ENCODE results near the gene CCNE1.

The CCNE1 gene

GRCh38 chr19:29849208-29849607 lies 37.4 kb downstream of the CCNE1 start:
- DNase-seq = no peak

GRCh38 chr19:29850482-29850881 lies 38.7 kb downstream of the CCNE1 start:
- DNase-seq = no peak

- no peak for DNase-seq
Observed at GRCh38 chr19:29851769-29852521, 40.2 kb downstream of the CCNE1 start.

GRCh38 chr19:29854033-29854432 lies 42.2 kb downstream of the CCNE1 start:
- DNase-seq = no peak

GRCh38 chr19:29855087-29855486 lies 43.3 kb downstream of the CCNE1 start:
- no peak for DNase-seq

GRCh38 chr19:29855741-29856500 lies 44.1 kb downstream of the CCNE1 start:
- DNase-seq = no peak

GRCh38 chr19:29858000-29858596 lies 46.3 kb downstream of the CCNE1 start:
- DNase-seq = no peak

GRCh38 chr19:29858621-29859020 lies 46.8 kb downstream of the CCNE1 start:
- DNase-seq = no peak

GRCh38 chr19:29860492-29860891 lies 48.7 kb downstream of the CCNE1 start:
- no peak for DNase-seq

- DNase-seq = no peak
Observed at GRCh38 chr19:29861574-29861973, 49.8 kb downstream of the CCNE1 start.

GRCh38 chr19:29866011-29866410 lies 54.2 kb downstream of the CCNE1 start:
- DNase-seq = no peak

GRCh38 chr19:29867984-29868383 lies 56.2 kb downstream of the CCNE1 start:
- DNase-seq = no peak

GRCh38 chr19:29871143-29871542 lies 59.4 kb downstream of the CCNE1 start:
- DNase-seq = no peak

GRCh38 chr19:29872224-29872731 lies 60.5 kb downstream of the CCNE1 start:
- DNase-seq = no peak

GRCh38 chr19:29873024-29873800 lies 61.4 kb downstream of the CCNE1 start:
- DNase-seq = no peak

Data from NCI-H2081 treated with DMSO at 0.1 percent for 48 hours (cell line).